Activated T-cell treated with anti-CD3 and anti-CD28 coated beads, Interleukin-2, amount 50 U/mL, for 1 hour (primary cell): Measurements from ENCODE around the gene ANKRD12.
"Not testable (repeated sequence)": the region's sequence is repeated elsewhere in the genome, so short reads cannot be mapped to it uniquely, and the experiment has no call there.

ENCODE experiments used
- DNase-seq: peaks from one replicate; pipeline ENCODE4 v3.0.0-alpha.2; 2020

Gene ANKRD12

DNA sequence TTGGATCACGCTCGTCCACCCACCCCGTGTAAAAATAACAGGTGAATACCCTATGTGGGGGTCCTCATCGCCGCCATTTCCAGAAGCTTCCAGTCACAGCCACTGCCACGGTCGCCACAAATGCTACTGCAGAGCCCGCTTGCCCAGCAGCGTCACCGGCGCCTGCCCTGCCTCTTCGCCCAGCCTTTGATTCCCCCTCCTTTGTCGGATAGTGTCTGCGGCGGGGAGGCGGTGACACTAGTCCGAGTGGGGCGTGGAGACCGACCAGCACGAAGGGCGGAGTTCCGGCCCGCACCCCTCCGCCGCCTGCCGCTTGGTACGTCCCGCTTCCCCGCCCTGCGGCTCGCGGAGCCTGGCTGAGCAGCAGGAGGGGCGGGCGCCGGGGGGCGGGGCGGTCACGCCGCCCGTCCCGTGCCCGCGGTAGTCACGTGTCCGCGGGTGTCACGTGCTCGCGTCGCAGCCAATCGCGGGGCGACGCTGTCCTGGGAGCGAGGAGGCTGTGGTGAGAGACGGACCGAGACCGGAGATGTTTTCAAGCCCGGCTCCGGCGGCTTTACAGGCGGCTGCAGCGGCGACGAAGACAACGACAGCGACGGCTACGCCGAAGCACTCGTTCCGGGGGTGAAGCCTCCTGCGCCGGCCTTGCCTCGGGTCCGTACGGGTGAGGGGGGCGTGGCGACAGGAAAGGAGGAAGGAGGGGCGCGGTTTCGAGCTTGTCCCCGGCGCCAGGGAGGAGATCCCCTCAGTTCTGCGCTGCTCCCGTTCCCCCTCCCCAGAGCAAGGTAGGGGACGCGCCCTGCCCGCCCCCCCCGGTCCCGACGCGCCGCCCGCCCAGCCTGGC is at the start of gene ANKRD12:
TSS of gene ANKRD12 (plus strand) at position 467 of the 841 bp plus-strand sequence. CDS start 45,652 bp downstream, outside the sequence.
- peak; percentile 99 for DNase-seq

DNA sequence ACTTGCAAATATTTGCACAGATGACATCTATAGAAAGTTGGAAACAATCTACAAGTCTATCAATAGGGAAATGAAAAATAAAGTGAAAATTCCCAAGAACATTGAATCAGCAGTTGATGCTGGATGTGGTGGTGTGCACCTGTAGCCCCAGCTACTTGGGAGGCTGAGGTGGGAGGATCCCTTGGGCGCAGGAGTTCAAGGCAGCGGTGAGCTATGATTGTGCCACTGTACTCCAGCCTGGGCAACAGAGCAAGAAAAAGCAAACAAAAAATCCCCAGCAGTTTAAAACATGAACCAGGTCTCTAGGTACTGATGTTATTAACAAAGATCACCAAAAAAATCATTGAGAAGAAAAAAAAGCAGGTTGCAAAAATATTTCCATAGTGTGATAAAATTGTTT is 49.4 kb upstream of the ANKRD12 start:
- DNase-seq = no peak

DNA sequence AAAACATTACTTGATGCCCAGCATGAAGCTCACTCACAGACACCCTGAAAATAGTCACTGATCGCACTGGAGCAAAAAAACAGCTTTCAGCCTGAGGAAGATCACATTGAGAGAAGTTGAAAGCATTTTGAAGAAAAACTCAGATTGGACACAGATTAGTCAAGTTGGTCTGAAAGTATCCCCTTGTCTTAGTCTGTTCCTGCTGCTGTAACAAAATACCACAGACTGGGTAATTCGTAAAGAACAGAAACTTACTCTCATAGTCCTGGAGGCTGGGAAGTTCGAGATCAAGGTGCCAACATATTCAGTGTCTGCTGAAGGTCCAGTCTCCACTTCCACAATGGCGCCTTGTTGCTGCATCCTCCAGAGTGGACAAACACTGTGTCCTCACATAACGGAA is 48.3 kb upstream of the ANKRD12 start:
- no peak for DNase-seq

DNA sequence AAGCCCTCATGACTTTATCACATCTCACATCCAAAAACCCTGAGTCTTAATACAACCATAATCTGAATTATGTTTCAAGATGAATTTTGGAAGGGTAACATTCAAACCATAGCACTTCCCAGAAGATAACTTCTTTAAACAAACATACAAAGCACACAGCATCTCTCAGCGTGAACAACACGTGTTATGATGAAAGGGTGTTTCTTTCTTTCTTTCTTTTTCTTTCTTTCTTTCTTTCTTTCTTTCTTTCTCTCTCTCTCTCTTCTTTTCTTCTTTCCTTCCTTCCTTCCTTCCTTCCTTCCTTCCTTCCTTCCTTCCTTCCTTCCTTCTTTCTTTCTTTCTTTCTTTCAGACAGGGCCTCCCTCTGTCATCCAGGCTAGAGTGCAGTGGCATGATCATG is 47.9 kb upstream of the ANKRD12 start:
- DNase-seq = not testable (repeated sequence)

DNA sequence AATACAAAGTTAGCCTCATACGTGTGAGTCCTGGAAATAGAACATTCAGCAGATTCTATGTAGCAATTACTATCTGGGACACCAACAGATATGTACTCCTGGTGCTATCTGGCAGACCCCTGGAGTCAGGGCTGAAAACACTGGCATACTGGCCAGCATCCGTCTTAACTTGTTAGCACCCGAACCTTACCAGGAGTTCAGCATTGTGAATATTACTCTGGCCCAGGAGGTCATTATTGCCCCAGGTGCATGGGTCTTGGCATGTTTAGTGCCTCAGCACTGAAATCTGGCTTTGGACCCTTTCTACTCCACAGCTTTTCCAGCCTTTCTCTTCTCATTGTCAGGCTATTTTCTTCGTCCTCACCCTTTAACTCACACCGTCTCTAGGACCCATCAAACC is 46.0 kb upstream of the ANKRD12 start:
- DNase-seq = no peak

DNA sequence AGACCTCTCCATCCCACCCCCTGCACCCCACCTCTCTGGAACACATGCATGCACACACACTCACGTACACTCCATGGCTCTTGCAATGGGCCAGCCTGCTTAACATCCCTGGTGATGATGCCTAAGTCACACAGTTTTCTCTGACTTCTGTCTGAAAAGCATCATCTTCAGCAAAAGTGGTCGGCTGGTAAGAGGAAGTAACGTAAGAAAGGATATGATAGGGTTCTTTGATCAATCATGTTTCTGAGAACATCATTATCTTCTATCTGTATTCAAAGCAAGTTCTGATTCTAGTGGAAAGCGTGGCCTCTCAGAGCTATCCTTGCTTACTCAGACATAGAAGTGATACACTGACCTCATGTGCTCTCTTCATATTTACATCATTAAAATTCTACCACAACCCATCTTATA is 45.5 kb upstream of the ANKRD12 start:
- peak; percentile 45 for DNase-seq

DNA sequence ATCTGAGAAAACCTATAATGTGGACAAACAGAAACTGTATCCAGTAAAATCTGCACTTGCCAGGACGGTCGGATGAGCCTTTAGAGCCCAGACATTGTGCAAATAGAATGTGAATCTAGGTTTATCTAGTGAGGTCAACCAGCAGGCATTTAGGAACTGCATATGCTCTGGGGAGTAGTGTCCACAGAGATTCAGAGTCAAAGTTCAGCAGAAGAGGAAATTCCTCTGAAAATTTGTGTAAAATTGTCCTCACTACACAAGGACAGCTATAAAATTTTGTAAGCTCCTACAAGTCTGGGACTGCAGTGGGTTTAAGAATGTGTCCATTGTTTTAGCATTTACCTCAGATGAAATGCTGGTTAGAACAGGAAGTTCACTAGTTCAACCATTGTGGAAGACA is 43.9 kb upstream of the ANKRD12 start:
- no peak for DNase-seq

DNA sequence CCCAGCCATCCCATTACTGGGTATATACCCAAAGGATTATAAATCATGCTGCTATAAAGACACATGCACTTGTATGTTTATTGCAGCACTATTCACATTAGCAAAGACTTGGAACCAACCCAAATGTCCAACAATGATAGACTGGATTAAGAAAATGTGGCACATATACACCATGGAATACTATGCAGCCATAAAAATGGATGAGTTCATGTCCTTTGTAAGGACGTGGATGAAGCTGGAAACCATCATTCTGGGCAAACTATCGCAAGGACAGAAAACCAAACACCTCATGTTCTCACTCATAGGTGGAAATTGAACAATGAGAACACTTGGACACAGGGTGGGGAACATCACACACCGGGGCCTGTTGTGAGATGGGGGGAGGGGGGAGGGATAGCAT is 43.5 kb upstream of the ANKRD12 start:
- DNase-seq = not testable (repeated sequence)

DNA sequence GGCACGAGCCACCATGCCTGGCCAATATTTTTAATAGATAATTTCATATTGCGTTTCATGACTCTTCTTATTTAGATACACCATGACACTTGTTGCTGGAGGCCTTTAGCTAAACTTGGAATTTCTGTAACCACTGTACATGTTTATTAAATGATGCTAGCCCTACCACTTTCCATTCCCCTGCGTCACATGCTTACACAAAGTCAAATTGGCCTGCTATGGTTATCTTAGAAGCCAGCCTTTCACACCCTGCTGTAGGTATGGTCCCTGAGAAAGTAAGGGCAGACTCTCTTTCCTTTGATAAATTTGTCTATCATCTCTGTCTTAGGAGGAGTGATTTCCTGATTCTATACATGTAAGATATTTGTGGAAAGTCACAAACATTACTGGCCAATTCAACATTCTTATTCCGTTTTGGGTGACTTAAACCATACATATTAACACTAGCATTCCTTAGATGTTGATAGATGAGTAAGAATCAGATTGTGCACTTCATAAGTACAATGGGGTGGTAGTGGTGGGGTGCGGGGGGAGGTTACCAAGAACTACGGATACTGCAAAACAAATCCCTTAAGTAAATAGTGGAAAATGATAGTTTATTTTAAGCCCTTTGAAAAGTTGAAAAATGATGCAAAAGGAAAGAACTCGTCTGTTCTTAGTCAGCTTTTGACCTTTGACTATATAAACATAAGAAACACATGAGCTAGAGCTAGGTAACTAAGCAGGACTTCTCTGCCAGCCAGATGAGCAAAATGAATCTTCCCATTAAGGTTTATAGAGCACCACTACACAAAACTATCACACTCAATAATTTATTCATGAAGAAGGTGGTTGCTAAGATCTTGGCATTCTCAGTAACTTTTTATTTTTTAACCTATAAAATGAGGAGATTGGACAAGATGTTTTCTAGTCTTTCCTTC is 42.0 kb upstream of the ANKRD12 start:
- no peak for DNase-seq

DNA sequence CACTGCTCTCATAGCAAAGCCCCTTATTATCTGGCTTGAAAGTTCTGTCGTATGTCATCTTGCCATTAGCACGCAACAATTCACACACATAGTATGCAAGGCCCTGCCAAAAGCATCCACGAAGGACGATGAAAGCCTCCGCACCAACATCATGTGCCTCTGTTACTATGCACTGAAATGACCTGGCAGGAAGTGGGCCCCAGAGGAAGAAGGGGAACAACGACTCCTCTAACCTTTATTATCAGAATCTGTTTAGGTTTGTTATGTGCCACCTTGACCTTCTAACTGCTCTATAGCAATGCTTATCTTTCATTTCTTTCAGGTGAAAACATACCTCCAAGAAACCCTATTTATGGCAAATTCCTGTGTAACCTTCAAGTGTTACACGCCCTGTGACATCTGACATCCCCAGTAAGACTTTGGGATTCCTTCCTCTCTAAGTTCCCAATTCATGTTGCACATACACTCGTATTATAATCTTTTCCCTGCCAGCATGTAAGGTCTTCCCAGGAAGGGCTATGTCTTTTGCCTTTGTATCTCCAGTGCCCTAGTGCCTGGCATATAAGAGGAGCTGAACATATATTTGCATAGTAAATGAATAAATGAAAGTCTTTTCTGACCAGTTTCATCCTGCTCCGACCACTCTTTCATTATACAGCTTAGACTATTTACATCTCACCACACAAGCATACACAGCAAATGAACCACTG is 41.1 kb upstream of the ANKRD12 start:
- DNase-seq = peak; percentile 41

DNA sequence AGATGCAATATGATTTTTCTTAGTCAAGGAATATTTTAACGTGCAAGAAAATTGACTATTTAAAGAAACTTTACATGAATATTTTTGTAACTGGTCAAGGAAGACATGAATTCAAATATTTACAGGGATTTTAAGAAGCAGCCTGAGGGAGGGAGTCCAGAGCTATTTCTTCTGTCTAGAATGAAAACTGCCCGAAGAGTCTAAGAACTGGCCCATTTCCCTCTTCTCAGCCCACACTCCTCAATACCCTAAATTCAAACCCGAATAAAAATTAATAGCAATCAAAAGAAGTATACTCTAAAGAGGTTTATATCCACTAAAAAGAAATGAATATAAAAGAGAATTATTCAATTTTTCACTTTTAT is 40.6 kb upstream of the ANKRD12 start:
- no peak for DNase-seq

DNA sequence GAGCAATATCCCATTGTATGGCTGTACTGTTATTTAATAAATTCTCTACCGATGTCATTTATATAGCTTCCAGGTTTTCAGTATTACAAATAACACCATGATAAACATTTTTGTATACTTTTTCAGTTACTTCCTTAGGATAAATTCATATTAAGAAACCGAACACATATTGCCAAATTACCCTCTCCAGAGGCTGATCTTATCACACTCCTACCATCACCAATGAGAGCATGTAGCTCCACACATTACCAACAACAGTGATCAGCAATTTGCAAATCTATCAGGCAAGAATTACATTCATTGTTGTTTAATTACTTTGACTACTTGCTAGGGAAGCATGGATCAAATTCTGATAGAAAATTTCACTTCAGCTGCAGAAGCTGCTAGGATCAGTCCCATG is 39.9 kb upstream of the ANKRD12 start:
- no peak for DNase-seq

DNA sequence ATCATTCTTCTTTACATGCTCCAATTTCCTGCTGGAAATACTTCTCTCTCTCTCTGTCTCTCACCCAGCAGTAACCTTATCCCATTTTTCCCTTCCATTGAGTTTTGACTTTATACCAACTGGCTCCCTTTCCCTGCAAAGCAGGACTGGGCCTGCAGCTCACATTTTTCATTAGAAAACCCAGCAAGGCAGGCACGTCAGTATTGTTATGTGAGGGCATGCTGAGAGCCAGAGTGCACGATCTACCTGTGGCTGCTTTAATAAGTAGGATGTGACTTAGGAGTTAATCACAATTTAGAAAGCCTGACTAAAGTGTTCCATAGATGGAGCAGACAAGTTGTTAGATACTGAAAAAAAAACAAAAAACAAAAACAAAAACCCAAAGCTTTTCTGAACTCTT is 39.2 kb upstream of the ANKRD12 start:
- no peak for DNase-seq

DNA sequence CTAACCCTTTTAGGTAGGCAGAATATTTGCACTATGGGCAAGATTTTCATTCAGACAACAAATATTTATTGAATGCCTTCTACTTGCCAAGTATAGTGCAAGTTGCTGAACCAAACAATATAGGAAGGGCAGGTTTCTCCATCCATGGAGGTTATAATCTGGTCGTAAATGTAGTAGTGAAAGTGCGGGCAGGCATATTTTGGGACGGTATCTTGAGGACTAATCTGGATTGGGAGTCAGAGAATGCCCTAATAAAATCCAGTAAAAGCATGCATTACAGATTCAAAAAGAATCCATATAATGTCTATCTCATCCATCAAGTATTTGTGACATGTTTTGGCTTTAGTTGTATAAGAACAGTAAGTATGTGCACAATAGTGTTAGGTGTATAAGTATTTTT is 35.8 kb upstream of the ANKRD12 start:
- DNase-seq = no peak

DNA sequence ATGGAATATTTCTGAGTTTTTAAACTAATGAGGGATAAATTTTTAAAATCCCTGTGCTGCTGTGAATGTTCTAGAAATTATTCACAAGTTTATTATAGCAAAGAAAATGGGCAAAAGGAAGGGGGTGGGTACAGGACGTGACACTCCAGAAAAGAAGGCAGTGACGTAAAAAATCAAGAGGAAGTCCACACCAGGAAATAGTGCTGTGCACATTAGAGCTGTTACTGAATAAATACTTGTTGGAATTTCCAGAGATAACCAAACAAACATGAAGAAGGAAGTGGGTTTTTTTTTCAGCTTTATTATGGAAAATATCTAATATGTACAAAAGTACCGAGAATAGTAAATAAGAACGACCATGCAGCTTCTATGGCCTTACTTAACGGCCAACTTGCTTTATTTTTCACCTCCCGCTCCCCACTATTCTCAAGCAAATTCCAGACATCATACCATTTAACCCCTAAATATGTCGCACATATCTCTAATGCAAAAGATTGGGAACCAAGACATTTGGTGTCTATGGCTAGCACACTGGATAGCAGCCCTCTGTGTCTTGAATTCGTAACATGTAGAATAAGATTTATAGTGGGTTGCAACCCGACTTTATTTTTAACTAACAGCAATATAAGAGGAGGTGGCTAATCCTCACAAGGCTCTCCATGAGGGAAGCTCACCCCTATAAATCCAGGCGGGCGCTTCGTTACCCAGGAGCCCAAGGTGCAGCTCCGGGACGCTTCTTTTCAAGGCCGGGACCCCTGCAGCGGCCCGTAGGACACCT is 34.7 kb upstream of the ANKRD12 start:
- DNase-seq = no peak

DNA sequence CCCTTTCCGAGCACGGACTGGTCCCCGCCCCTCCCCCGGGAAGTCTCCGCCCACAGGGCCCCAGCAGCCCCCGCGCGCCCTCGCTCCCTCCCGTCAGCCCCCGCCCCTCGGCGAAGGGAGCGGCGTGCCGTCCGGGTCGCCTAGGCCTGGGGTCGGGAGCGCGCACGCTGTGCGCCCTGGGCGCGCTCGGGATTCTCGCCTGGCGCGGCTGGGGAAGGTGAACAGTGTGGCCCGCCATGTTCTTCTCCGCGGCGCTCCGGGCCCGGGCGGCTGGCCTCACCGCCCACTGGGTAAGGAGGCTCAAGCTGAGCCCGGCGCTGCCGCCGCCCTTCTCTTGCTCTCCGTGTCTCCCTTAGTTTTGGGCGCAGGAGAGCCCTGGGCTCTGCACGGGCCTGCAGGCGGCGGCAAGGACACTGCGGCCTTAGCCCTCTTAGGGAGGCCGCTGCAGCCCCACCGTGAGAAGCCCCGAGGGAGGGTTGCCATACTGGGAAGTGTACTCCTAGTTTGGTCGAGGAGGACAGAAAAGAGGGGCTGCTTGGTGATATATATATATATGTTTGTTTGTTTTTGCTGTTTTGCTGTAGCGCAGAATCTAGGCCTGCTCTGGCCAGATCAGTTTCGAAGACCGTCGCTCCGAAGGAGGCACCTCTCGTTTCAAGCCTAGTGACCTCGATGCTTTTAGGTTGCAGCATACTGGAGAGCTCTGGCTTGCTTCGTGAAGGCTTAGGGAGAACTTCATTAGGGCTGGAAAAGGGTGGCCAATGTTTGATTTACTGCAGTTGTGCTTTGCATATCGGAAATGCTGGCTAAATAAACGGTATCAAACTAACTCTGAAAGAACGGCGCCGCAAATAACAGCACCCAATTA is 33.8 kb upstream of the ANKRD12 start, which contains the start of gene NDUFV2:
TSS of gene NDUFV2 (plus strand) at position 192 of the 868 bp plus-strand sequence. CDS start at position 237, 45 bp downstream.
- DNase-seq = peak; percentile 99

DNA sequence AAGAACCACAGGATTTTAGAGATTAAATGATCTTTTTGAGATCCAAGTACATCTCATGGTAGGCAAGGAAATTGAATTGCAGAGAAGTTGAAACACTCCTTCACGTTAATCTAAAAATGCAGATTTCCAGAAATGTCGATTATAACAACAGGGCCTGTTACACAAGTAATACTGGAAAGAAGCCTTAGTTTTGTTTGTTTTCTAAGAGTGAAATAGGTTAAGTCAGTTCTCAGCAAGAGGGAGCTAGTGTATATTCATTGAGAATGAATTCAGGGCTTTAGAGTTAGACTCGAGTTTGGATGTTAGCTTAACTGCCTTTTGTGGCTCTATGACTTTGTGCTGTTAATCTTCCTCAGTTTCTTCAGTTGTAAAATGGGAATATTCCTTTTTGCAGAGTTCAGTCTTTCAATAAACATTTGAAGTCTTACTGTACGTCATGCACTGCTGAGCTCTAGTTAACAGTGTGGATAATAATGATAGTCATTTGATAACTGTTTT is 33.2 kb upstream of the ANKRD12 start:
- DNase-seq = no peak

DNA sequence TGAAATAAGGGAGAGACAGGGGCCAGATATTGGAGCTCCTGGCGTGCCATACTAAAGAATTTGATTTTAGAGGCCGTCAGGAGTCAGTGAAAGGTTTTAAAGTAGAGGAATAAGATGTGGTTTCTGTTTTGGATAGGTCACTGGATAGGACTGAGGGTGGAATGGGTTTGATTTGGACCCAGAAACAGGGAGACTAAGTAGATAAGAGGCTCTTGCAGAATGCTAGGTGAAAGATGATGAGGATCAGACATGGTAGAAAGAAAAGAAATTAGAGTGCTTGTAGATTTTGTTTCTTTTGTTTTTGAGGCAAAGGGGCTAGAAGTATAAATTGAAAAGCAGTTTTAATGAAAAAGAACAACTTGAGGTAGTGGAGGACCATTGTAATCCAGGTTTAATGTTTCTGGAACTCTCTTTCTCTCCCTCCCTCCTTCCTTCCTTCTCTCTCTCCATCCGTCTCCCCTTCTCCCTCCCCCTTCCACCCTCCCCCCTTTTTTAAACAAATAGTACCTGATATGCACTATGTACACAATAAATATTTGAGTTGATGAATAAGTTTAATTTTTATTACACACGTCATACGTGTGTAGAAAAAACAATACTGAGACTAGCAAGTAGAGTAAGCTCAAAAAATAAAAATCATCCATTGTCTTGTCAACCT is 32.2 kb upstream of the ANKRD12 start:
- DNase-seq = no peak

DNA sequence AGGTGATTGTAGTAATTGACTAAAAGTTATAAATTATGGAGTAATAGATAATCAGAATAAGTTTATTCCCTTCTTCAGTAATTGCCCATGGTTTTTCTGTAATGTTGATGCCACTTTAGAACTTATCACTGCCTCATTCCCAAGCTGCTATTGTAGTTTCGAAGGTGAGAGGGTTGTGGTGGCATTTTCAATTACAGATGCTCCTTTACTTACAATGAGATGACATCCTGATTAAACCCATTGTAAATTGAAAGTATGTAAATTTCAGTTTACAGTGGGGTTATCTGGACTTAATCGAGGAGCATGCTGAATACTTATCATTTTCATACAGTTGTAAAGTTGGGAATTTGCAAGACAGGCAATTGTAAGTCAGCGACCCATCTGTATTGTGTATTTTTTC is 31.2 kb upstream of the ANKRD12 start:
- DNase-seq = no peak

DNA sequence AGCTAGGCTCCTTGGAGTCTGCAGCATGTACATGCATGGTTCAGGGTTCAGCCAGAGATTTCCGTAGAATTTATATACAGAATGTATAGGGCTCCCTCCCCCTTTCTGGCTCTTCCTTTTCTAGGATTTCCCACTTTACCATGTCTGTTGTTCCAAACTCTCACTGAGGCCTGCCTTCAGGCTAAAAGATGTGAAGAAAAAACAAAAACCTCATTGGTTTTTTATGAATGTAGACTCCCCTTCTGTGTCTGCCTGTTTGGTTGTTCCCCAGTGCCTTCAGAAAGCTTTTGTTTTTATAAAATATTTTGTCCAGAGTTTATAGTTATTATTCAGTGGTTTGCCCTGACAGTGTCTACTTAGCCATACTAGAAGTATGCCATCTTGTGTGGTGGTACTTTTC is 30.5 kb upstream of the ANKRD12 start:
- DNase-seq = no peak
